Measurements from ENCODE around the gene PPP4R1.

- no peak for TF ChIP-seq CTCF (conservative IDR thresholded peaks at IDR 0.05)
- no peak for TF ChIP-seq ZFX (IDR thresholded peaks at IDR 0.05)
Measured at GRCh38 chr18:9653390-9653789, 39.0 kb upstream of the PPP4R1 start.
